ENCODE data around the gene IGSF6.
"Not testable (repeated sequence)": the region's sequence is repeated elsewhere in the genome, so short reads cannot be mapped to it uniquely, and the experiment has no call there.

IGSF6 gene

GRCh38 chr16:21652453-21652852 lies at the start of gene IGSF6:
Gene IGSF6 (minus strand): TSS chr16:21652608. CDS start chr16:21652598, 10 bp downstream.
- no peak for DNase-seq

- DNase-seq: no peak
Observed at GRCh38 chr16:21701271-21701670, 48.9 kb upstream of the IGSF6 start.

GRCh38 chr16:21698169-21699032 lies 46.0 kb upstream of the IGSF6 start:
- DNase-seq: no peak

GRCh38 chr16:21697032-21697431 lies 44.6 kb upstream of the IGSF6 start:
- no peak for DNase-seq

- DNase-seq: no peak
Observed at GRCh38 chr16:21694609-21695008, 42.2 kb upstream of the IGSF6 start.

GRCh38 chr16:21690967-21691366 lies 38.6 kb upstream of the IGSF6 start:
- not testable (repeated sequence) for DNase-seq

- DNase-seq: no peak
Observed at GRCh38 chr16:21689107-21689506, 36.7 kb upstream of the IGSF6 start.

- no peak for DNase-seq
Observed at GRCh38 chr16:21685034-21685455, 32.6 kb upstream of the IGSF6 start.

GRCh38 chr16:21684199-21684598 lies 31.8 kb upstream of the IGSF6 start:
- DNase-seq: no peak

- no peak for DNase-seq
Observed at GRCh38 chr16:21683184-21683583, 30.8 kb upstream of the IGSF6 start.

- DNase-seq: not testable (repeated sequence)
Observed at GRCh38 chr16:21680714-21681113, 28.3 kb upstream of the IGSF6 start.

- not testable (repeated sequence) for DNase-seq
Observed at GRCh38 chr16:21674456-21674855, 22.0 kb upstream of the IGSF6 start.

- DNase-seq: no peak
Observed at GRCh38 chr16:21673469-21673868, 21.1 kb upstream of the IGSF6 start.

GRCh38 chr16:21667575-21667974 lies 15.2 kb upstream of the IGSF6 start:
- DNase-seq: no peak

GRCh38 chr16:21666772-21667171 lies 14.4 kb upstream of the IGSF6 start:
- DNase-seq: no peak

GRCh38 chr16:21664801-21665492 lies 12.5 kb upstream of the IGSF6 start:
- DNase-seq: no peak

GRCh38 chr16:21663889-21664647 lies 11.7 kb upstream of the IGSF6 start, which contains the start of gene OTOA:
Gene OTOA (plus strand): TSS chr16:21663968. CDS start chr16:21678515, 14,547 bp downstream.
- DNase-seq: no peak

- DNase-seq: no peak
Observed at GRCh38 chr16:21659124-21659523, 6.7 kb upstream of the IGSF6 start.

- DNase-seq: no peak
Observed at GRCh38 chr16:21656795-21657768, 4.7 kb upstream of the IGSF6 start.

- no peak for DNase-seq
Observed at GRCh38 chr16:21654881-21655280, 2.5 kb upstream of the IGSF6 start.

- DNase-seq: no peak
Observed at GRCh38 chr16:21654466-21654865, 2.1 kb upstream of the IGSF6 start.

GRCh38 chr16:21653571-21653970 lies 1.2 kb upstream of the IGSF6 start:
- no peak for DNase-seq
